KMS-11 (cell line): ENCODE measurements around the gene SF3B1.

Experiments used
- H2AFZ ChIP-seq: fragments of 200-600 bp; sonication (generic); 2 replicates; pipeline ENCODE4 v1.6.1; 2016; ENCODE audit warnings: antibody characterized with exemption, mixed run types, low read depth
- H3K27ac ChIP-seq: fragments of 200-600 bp; sonication (generic); 2 replicates; pipeline ENCODE4 v1.6.1; 2016; ENCODE audit warnings: mild to moderate bottlenecking, mixed run types
- H3K27me3 ChIP-seq: fragments of 200-600 bp; sonication (generic); 2 replicates; pipeline ENCODE4 v1.6.1; 2017; ENCODE audit warnings: mild to moderate bottlenecking, low read depth, mixed run types, moderate library complexity; ENCODE audit not compliant: insufficient read depth
- H3K36me3 ChIP-seq: fragments of 200-600 bp; sonication (generic); 2 replicates; pipeline ENCODE4 v1.6.1; 2017; ENCODE audit warnings: mild to moderate bottlenecking, mixed run types; ENCODE audit not compliant: insufficient read depth
- H3K4me1 ChIP-seq: fragments of 200-600 bp; sonication (generic); 2 replicates; pipeline ENCODE4 v1.6.1; 2016; ENCODE audit warnings: mild to moderate bottlenecking, low read depth, mixed run types; ENCODE audit not compliant: poor library complexity, severe bottlenecking
- H3K4me2 ChIP-seq: fragments of 200-600 bp; sonication (generic); 2 replicates; pipeline ENCODE4 v1.7.0; 2016; ENCODE audit warnings: mild to moderate bottlenecking, mixed run types
- H3K4me3 ChIP-seq: fragments of 200-600 bp; sonication (generic); IDR thresholded peaks from 2 replicates; pipeline ENCODE4 v1.6.1; 2017; ENCODE audit warnings: low read depth, low read length, mixed read lengths; ENCODE audit not compliant: insufficient read depth
- H3K79me2 ChIP-seq: fragments of 200-600 bp; sonication (generic); 2 replicates; pipeline ENCODE4 v1.6.1; 2016; ENCODE audit warnings: low read depth, mixed run types; ENCODE audit not compliant: insufficient read depth
- H3K9ac ChIP-seq: fragments of 200-600 bp; sonication (generic); 2 replicates; pipeline ENCODE4 v1.6.1; 2016; ENCODE audit warnings: mild to moderate bottlenecking, mixed run types
- H4K20me1 ChIP-seq: fragments of 200-600 bp; sonication (generic); 2 replicates; pipeline ENCODE4 v1.6.1; 2016; ENCODE audit warnings: mild to moderate bottlenecking, mixed run types; ENCODE audit not compliant: insufficient read depth
- CTCF ChIP-seq: fragments of 200-600 bp; sonication (generic); conservative IDR thresholded peaks from 2 replicates; pipeline ENCODE4 v1.6.1; 2017; ENCODE audit warnings: low read depth, mild to moderate bottlenecking, antibody characterized with exemption, low read length, moderate library complexity, mixed read lengths

Gene SF3B1

DNA sequence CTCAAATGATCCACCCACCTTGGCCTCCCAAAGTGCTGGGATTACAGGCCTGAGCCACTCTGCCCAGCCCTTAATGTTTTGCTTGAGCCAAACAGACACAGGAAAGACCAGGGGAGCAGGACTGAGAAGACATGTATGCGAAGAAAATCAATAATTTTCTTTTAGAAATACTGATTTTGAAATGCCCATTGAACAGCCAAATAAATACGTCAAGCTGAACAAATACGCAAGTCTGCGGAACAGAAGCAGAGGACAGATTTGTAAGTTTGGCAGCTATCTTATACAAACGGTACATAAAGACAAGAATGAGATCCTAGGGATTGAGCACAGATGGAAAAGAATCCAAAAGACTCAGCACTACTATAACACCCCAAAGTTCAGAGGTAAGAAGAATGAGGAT is 20.8 kb downstream of the SF3B1 start:
- Histone ChIP-seq H3K4me3 (no peak overlapping the region), H3K36me3 (peaks cover 19% of the 10 kb centered on the region; the same call in 1 of the 2 replicates), H3K9ac (no peak overlapping the region), H3K27ac (no peak overlapping the region), H3K79me2 (peaks cover 8% of the 10 kb centered on the region; the same call in 1 of the 2 replicates), H4K20me1 (no peaks in the 10 kb centered on the region), H3K27me3 (no peaks in the 10 kb centered on the region), H3K4me2 (no peak overlapping the region), H2AFZ (no peak overlapping the region), H3K4me1 (no peaks in the 10 kb centered on the region)
- no peak for TF ChIP-seq CTCF

DNA sequence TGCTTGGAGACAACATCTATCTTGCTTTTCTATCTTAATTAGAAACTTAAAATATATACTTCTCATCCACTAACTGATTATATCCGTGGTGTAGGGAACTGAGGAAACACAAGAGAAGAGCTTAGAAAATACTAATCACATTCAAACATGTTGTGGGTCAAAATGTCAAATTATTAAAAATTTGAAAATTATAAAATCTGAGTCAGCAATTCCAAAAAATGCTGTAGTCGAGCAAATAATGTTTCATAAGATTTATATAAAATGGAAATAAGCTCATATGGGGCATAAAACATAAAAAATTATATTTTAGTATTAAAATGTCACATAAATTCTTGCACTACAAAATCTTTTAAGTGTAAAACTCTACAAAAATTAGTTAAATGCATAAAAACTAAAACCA is 29.2 kb downstream of the SF3B1 start:
- no peak overlapping the region for H3K27ac ChIP-seq
- H3K9ac ChIP-seq: no peak overlapping the region
- no peaks in the 10 kb centered on the region for H3K4me1 ChIP-seq
- no peak overlapping the region for H2AFZ ChIP-seq
- H3K79me2 ChIP-seq: no peaks in the 10 kb centered on the region
- no peak for TF ChIP-seq CTCF
- H3K36me3 ChIP-seq: peaks cover 35% of the 10 kb centered on the region; the same call in 1 of the 2 replicates
- no peak overlapping the region for H3K4me2 ChIP-seq
- H4K20me1 ChIP-seq: no peaks in the 10 kb centered on the region
- no peaks in the 10 kb centered on the region for H3K27me3 ChIP-seq
- no peak overlapping the region for H3K4me3 ChIP-seq

GRCh38 chr2:197399887-197400540 is 34.8 kb downstream of the SF3B1 start:
- Histone ChIP-seq H4K20me1 (0 out of 2 replicates have a peak, but pooled peaks cover 3% of the 10 kb centered on the region), H2AFZ (no peak overlapping the region), H3K4me2 (no peak overlapping the region)

DNA sequence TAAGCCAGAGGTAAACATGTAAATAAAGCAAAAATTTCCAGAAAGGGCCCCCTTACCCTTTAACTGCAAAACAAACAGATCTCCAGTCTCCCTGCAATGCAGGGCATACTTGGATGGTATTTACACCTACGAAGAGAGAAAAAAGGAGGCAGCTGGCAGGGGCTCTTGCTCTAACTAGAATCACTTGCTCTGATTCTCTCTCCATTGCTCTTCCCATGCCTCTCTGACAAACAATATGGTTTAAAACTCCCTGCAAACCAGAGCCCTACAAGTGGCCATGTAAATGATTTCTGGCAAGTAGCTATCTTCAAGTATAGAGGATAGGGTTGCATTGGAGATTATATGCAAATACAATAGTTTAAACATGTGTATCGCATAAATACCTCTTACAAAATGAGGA is 35.9 kb downstream of the SF3B1 start:
- Histone ChIP-seq H3K79me2 (no peaks in the 10 kb centered on the region), H3K4me3 (no peak overlapping the region), H3K27me3 (no peaks in the 10 kb centered on the region), H3K27ac (no peak overlapping the region), H3K36me3 (peaks cover 40% of the 10 kb centered on the region), H4K20me1 (0 out of 2 replicates have a peak, but pooled peaks cover 3% of the 10 kb centered on the region), H3K4me1 (no peaks in the 10 kb centered on the region), H2AFZ (no peak overlapping the region), H3K4me2 (no peak overlapping the region), H3K9ac (no peak overlapping the region)
- no peak for TF ChIP-seq CTCF

More at GRCh38 chr2:197399887-197400540, 34.8 kb downstream of the SF3B1 start:
- H3K27ac ChIP-seq: no peak overlapping the region
- H3K9ac ChIP-seq: no peak overlapping the region
- no peak for TF ChIP-seq CTCF
- no peaks in the 10 kb centered on the region for H3K4me1 ChIP-seq
- no peaks in the 10 kb centered on the region for H3K79me2 ChIP-seq
- H3K4me3 ChIP-seq: no peak overlapping the region
- peaks cover 40% of the 10 kb centered on the region for H3K36me3 ChIP-seq
- H3K27me3 ChIP-seq: no peaks in the 10 kb centered on the region
